GM19438 (cell line): ENCODE measurements around the gene SLC7A14.

Source experiments
- ATAC-seq: cut with Tn5 transposase; IDR thresholded peaks from one replicate; pipeline ENCODE4 v1.9.1; 2021; ENCODE audit warnings: low read depth; ENCODE audit not compliant: unreplicated experiment

SLC7A14 gene

DNA sequence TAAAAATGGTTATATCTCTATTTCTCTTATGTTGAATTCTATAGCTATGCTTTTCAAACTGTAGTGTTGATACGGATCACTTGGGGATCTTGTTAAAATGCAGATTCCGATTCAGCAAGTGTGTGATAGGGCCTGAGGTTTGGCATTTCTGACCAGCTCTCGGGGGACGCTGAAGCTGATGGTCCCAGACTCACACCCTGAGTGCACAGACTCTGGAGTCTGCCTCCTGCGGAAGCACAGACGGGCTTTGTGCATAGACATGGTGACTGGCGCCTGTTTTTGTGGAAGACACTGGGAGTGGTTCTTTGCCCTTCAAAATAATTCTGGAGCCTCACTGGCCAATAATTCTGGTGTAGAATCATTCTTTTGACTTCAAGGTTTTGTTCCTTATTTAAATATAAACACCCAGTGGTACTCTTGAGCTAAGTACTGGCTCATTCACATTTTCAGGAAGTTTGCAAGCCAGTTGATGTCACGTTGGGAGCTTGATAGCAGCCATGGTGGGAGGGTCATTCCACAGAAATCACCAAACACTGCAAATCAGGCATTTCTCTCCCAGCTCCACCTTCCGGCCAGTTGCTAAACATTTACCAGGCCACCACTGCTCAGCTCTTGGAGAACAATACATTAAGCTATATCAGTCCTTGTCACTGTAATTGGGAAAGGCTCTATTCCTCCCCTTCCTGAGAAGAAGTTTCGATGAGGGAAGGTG, 148.0 kb downstream of the SLC7A14 start:
- ATAC-seq: no peak

GRCh38 chr3:170437176-170437575, 148.7 kb downstream of the SLC7A14 start:
- no peak for ATAC-seq

DNA sequence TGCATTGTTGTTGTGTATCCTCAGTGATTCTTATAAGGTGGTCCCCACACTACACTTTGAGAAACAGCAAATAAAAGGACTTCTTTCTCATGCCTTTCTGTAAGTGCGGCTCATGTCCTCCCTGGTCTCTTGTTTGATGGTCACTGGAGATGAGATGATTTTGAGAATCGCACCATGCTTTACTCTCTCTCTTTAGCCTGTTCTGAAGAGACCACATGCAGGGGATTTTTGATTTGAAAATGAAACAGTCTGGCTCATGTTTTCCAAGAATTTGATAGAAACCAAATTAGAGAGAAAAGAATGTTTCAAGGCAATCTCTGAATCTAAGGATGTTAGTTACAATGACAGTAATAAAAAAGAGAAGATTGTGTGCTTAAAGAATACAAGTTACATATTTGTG, 149.2 kb downstream of the SLC7A14 start:
- ATAC-seq: no peak

DNA sequence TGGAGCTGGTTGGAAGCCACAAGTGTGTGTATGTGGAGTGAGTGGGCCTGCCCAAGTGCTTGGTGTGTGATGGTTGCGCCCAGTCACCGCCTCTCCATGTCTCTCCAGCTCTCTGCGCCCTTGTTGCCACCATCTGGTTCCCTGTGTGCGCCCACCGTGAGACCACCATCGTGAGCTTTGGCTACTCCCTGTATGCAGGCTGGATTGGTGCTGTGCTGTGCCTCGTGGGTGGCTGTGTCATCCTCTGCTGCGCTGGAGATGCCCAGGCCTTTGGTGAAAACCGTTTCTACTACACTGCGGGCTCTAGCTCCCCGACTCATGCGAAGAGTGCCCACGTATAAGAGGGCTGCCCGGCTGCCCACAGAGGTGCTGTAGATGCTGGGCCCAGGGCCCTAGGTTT, 153.5 kb downstream of the SLC7A14 start:
- ATAC-seq: no peak

- no peak for ATAC-seq
Observed at GRCh38 chr3:170431054-170431453, 154.8 kb downstream of the SLC7A14 start.

DNA sequence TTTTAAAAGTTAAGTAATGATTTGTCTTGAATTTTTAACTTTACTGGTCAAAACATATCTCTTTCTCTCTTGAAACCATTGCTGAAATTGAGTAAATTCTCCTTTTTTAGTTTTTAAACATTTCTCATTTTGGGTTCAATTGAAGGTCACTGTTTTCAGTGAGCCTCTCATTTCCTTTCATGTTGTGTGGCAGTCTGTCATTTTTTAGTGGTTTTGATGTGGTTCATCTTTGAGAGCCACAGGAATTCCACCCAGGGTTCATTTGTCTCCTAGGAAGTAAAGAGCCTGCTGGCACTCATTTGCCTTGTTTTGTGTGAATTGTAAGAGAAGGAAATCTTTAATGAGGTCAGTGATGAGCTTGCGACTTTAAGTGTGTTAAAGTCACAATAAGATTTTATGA, 156.8 kb downstream of the SLC7A14 start:
- ATAC-seq: no peak

GRCh38 chr3:170428095-170428494, 157.8 kb downstream of the SLC7A14 start:
- no peak for ATAC-seq

- no peak for ATAC-seq
Observed at GRCh38 chr3:170426240-170426797, 159.6 kb downstream of the SLC7A14 start.

DNA sequence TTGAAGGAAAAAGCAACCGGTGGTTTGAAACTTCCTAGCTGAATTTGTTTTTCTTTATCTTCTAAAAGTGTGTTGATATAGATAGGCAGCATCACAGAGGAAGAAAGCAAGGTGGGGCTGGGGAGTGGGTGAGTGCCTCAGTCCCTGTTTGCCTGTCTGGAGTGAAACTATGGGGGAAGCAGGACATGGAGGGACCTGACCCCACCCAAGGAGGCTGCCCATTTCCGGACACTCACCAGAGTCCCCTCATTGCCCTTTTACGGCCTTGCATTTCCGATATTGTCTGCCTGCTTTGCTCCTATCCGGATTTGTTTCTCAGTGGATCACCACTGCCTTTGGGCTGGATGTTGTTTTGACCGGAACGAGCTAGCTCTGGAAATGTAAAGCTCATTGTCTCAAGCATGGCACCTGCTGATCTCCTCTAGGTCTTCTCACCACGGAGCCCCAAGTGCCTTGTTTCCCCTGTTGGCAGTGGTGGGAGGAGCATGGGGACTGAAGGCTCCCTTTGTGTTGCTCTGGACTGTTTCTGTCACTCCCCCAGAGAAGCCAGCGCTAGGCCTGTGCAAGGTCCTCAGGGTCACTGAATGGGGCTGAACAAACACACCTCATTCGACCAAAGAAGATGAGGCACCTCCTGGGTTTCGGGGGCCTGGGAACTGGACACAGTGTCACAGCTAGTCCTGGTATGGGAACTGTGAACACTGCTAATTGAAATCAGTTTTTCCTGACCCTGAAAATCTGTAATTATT, 160.2 kb downstream of the SLC7A14 start:
- no peak for ATAC-seq

DNA sequence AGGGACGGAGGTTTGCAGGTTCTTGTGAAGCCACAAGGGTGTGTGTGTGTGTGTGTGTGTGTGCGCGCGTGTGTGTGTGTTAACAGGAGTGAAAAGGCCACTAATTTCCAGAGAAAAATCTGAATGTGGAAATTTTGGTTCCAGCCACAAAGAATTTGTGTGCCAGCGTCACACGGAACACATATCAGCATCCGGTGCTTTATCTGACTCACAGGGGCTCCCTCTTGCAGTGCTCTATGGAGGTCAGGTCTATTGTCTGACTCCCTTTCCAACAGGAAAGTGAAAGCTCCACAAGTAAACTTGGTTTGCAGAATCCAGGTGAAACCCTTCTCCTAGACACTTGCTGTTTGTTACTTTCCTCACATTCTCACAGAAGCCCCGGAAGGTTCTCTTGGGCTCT, 161.0 kb downstream of the SLC7A14 start:
- no peak for ATAC-seq

GRCh38 chr3:170423001-170423615, 162.8 kb downstream of the SLC7A14 start:
- no peak for ATAC-seq

GRCh38 chr3:170421758-170422157, 164.1 kb downstream of the SLC7A14 start:
- ATAC-seq: no peak

DNA sequence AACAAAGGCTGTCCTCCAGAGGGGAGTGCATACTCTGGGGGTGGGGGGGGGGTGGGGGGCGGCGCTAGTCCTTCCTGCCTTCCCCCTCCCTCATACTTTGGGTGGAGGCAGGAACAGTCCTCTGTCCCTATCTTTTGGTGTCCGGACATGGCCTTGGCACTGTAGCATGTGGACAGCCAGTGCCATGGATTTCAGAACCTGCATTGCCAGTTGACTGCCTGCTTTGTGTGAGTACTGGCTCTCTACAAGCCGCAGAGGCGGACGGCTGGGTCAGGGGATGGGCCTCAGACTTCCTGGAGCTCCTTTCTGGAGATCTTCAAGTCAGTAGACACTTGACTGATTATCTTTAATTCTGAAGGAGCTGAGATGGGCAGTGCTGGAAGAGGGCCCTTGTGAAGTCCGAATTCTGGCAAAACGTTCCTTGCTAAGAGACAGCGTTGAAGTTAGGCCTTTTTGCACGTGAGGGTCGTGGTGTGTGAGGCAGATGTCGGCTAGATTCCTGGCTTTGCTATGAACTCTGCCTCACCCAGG, 164.7 kb downstream of the SLC7A14 start:
- no peak for ATAC-seq

GRCh38 chr3:170420307-170420821, 165.5 kb downstream of the SLC7A14 start:
- ATAC-seq: no peak

GRCh38 chr3:170419557-170420087, 166.3 kb downstream of the SLC7A14 start:
- no peak for ATAC-seq

DNA sequence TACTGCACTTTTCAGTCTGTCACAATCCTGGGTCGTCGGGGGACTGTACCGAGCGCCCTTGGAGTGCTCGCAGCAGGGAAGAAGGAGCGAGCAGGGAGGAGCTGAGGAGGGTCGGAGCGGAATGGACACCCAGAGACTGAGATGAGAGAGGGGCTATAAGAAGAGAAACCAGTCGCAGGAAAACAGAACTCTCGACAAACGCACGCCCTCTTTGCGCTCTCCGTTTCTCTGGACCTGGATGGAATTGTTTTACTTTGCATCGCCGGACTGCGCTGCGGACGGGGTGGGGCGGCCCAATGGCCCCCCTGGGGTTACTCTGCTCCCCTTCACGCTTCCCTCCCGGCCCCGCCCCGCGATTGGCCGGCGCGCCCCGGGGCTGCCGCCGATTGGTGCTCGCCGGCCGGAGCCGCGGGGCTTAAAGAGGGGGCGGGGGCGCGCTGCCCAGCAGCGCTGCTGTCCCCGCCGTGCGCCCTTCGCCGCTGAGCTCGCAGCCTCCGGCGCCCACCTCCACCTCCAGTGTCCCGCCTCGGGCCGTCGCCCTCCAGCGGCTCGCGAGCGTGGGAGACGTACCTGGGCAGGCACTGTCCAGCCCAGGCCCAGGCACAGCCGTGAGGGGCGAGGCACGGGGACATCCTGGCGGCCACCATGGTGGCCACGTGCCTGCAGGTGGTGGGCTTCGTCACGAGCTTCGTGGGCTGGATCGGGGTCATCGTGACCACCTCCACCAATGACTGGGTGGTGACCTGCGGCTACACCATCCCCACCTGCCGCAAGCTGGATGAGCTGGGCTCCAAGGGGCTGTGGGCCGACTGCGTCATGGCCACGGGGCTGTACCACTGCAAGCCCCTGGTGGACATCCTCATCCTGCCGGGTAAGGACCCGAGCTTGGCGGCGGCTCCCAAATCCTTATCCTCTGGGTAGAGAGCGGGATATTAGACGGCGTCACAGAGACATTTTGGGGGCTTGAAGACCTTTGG, 167.2 kb downstream of the SLC7A14 start, which contains the start of gene CLDN11:
CLDN11 (plus strand) TSS at position 447 of the 977 bp plus-strand sequence; CDS start at position 646, 199 bp downstream.
- ATAC-seq: no peak

DNA sequence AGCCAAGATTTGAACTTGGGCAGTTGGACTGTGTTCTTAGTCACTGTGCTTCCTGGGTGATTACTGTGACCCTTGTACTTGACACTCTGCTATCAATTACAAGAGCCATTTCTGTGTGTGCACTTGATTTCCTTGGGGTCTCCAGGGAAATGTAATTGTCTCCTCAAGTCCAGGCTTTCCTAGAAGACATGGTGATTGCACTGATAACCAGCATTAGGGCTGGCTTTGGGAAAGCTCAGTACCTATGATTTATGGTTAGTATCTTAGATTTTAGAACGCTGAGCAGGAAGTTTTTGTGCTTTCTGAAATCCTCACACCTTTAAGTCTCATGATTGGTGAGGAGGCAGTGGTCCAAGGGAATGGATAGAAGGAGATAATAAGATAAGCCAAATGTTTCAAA, 168.8 kb downstream of the SLC7A14 start:
- ATAC-seq: no peak

DNA sequence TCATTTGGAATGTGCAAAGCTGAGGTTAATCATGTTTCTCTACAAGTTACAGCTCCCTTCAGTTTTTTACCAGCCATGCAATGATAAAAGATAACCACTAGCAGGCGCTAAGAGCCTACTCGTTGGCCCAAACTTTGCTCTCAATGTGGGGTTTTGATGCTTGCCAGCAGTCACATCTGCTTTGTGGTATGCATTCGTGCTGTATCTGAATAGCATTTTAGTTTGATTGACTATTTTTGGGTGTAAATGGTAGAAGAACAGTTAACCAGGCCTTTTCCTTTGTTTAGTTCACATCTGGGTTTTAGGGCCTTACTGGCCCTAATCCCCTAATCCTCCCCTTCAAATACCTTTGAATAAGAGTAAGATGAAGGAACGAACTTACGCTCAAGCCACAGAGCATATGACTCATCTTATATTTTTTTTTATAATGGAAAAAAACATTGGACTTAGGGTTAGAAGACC, 171.6 kb downstream of the SLC7A14 start:
- peak; percentile 61 for ATAC-seq

DNA sequence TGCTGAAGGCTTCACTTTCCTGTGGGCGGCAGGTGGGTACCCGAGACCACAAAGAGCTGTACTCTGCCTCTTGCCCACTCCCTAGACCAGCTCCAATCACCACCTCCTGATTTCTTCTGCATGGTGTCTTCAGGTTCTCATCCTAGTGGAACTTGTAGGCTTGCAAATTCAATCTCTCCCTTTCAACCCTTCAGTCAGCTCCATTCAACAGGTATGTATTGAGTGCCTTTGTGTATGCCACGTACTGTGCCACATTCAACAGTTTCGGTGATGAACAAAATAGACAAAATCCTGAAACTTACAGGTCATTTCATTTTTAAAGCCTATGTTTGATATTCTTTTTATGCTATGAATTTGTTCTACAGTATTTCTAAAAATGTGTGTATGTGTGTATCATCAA, 172.6 kb downstream of the SLC7A14 start:
- no peak for ATAC-seq
